GM12872 (cell line): ENCODE data around the gene KCNA5.
A peak's percentile ranks its signal among the peaks of the same experiment; 100 is the strongest.

Source experiments
- TF ChIP-seq, protein P1 (sequence below): IDR thresholded peaks from 3 replicates; pipeline ENCODE4 v1.5.1; 2011; ENCODE audit warnings: low read depth, mild to moderate bottlenecking, low read length, moderate library complexity; ENCODE audit not compliant: insufficient read depth

KCNA5 gene

DNA sequence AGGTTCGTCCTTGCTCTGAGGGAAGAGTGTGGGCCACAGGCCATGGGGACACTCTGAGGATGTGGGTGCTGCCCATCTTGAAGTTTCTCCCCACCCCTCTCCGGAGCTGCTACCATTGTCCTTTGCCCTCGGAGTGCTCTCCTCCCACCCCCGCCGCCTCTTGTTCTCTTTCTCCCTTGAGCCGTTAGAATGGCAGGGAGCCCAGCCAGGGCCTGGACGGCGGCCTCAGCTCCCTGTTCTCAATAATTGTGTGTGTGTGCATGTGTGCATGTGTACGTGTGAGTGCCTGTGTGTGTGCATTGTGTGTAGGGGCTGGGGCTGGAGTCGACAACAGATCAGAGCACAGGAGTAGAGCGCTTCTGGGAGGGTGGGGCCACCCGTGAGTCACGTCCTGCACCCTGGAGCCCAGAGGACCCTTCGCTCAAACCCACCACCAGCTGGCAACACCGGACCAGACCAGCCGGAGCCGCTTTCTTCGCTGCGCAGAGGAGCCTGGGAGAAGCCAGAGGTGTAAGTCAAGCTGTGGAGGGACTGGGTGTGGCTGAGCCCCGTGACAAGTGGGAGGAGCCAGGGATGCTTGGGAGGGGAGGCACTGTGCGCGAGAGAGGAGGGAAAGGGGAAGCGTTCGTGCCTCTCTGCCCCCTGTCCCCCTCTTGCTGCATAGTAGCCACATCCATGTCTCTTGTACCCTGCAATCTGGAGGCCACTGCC lies 25.9 kb upstream of the KCNA5 start:
- TF ChIP-seq, protein P1, sequence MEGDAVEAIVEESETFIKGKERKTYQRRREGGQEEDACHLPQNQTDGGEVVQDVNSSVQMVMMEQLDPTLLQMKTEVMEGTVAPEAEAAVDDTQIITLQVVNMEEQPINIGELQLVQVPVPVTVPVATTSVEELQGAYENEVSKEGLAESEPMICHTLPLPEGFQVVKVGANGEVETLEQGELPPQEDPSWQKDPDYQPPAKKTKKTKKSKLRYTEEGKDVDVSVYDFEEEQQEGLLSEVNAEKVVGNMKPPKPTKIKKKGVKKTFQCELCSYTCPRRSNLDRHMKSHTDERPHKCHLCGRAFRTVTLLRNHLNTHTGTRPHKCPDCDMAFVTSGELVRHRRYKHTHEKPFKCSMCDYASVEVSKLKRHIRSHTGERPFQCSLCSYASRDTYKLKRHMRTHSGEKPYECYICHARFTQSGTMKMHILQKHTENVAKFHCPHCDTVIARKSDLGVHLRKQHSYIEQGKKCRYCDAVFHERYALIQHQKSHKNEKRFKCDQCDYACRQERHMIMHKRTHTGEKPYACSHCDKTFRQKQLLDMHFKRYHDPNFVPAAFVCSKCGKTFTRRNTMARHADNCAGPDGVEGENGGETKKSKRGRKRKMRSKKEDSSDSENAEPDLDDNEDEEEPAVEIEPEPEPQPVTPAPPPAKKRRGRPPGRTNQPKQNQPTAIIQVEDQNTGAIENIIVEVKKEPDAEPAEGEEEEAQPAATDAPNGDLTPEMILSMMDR = no peak

DNA sequence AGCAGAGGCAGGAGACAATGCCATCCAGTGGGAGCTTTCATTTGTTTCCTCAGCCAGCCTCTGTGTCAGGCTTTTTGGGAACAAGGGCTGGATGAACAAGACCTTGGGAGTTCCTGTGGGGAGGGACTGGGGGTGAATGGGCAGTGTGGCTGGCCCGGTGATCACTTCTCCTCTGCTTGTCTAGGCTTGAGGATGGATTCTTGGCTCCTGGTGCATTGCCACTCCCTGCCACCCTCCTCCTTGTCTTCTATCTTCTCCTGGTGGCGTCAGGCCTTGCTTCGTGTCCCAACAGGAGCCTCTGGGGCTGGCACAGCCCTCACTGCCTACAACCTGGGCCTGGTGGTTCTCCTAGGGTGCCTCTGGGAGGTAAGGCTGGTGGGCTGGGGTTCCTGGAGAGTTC lies 25.0 kb upstream of the KCNA5 start:
- TF ChIP-seq, protein P1 = no peak

DNA sequence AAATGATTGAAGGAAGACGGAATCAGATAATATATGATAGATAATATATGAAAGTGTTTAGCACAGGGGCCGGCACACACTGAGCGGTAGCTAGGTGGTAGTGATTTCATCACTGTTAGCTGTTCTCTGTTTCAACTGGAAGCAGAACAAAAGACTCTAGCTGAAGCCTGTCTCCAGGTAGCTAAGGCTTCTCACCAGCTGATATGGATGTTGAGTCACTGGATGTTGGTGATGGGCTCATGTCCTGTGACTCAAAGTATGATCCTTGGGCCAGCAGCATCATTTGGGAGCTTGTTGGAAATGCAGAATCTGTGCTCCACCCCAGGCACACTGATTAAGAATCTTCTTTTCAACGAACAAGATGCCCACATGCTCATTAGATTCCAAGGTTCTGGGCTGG lies 21.7 kb upstream of the KCNA5 start:
- TF ChIP-seq, protein P1 = no peak

DNA sequence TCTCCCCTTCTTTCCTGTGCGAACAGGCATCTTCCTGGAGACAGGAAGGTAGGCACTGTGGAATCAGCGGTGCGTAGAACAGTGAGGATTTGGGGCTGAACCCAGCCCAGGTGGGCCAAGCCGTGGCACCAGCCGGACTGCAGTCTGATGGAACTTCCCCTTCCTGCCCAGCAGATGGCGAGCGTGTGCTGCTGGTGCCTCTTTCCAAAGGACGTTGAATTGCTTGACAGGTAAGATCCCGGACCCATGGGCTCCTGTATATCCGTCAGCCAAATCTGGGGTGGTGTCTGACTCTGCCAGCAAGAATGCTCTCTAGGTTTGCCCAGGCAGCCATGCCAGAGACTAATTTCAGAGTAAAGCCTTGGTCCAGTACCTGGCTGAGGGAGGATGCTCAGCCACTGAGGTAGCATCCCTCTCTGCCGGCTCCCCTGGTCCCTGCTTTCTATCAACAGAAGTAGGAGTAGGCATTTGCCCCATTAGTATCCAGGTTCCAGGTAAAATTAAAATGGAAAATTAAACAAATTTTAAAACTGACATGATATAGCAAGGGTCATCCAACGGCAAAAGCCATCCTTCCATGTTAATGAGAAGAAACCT lies 21.1 kb upstream of the KCNA5 start:
- TF ChIP-seq, protein P1 = peak; percentile 95

DNA sequence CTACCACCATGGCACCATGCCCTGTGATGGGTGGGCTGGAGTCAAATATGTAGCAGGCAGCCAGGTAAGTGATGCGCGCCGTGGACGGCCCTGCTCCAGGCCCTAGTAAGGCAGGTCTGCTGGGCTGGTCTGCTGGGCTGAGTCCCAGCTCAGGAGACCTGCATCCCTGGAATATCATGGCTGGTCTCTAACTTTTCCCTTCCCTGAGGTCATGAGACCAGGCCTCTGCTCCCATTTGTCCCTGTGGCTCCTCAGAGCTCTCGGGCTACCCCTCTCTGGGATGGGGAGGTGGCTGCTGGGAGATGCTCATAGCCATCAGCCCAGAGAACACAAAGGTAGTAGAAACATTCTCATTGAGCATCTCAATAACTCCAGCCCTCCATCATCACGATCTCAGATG lies 19.8 kb upstream of the KCNA5 start:
- TF ChIP-seq, protein P1 = no peak

DNA sequence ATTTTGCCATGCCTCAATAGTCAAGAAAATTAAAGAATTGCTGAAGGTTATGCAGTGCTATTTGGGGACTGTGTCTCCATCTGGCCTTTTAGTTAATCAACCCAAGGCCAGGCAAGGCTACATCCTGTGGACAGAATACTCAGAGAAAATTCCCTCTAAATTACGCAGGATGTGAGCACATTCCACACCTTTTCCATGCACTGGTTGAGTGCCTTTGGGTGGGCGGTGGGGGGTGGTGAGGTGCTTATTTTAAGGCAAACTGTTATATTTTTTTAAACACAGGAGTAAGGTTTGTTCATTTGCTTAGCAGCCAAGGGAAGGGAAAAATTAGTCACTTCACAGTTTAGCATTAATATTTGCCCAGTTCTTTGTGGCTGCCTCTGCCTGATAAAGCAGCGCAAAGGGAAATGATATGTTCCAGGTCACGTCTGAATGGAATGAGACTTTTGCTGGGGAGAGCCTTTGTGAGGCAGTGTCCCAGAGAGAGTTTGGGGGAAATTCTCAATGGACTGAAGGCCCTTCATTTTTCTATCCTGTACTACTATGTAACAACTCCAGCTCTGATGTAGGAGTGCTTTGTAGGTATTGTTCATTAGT lies 17.2 kb upstream of the KCNA5 start:
- TF ChIP-seq, protein P1 = no peak

DNA sequence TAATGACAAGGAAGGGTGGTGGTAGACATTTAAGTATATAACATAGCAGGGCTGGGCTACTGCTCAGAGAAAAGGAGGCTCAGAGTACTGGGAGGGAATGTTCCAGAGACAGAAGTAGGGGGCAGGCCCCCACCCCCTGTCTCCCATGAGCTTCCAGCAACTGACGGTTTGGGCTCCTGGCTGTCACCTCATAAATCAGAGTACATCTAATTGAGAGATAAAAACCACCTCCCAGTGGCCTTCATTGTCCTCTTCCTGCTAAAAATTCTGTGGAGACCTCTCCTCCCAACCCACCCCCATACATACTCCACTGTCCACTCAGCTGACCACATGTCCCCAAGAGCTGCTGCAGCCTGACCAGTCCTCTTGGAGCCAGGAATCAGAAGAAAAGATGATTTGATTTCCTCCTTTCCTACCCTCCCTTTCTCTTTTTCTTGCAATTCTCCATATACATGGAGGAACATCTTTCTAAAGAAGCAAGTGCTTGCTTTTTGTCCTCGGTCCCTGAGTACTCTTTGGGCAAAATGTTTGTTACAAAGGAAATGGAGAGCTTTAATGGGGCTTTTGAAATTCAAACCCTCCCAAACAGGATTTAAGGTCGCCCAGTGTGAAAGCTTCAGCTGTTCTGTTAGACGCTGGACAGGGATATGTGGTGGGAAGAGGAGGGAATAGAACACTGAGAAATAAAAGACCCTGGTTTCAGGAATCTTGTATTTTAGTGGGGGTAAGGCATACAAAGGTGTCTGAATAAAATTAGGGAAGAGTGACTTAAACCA lies 16.4 kb upstream of the KCNA5 start:
- TF ChIP-seq, protein P1 = no peak
